CD4-positive, alpha-beta T cell treated with Interleukin-2 at 100 ng/mL for 4 hours (primary cell): ENCODE results near the gene LIN7C.
"Not testable (repeated sequence)": the region's sequence is repeated elsewhere in the genome, so short reads cannot be mapped to it uniquely, and the experiment has no call there.

Source experiments
- DNase-seq: peaks from one replicate; pipeline ENCODE4 v3.0.0-alpha.2; 2020; ENCODE audit warnings: low spot score

LIN7C gene

GRCh38 chr11:27506200-27507182, at the start of gene LIN7C:
Gene LIN7C (minus strand): TSS chr11:27506769. CDS start chr11:27506752, 17 bp downstream.
- DNase-seq: peak; percentile 97

DNA sequence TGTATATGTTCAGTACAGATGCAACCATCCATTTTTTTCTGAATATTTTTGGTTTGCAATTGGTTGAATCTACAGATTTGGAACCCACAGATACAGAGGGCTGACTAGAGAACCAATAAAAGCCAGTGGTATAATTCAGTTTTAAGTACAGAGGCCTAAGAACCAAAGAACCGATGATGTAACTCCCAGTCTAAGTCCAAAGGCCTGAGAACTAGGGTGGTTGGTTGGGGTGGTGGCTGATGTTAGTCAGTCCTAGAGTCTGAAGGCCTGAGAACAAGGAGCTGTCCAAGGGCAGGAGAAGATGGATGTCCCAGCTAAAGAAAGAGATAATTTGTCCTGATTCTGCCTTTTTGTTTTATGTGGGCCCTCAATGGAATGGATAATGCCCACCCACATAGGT, 48.7 kb upstream of the LIN7C start:
- DNase-seq: no peak

- DNase-seq: no peak
These were observed 46.6 kb upstream of the LIN7C start for GRCh38 chr11:27553186-27553585.

DNA sequence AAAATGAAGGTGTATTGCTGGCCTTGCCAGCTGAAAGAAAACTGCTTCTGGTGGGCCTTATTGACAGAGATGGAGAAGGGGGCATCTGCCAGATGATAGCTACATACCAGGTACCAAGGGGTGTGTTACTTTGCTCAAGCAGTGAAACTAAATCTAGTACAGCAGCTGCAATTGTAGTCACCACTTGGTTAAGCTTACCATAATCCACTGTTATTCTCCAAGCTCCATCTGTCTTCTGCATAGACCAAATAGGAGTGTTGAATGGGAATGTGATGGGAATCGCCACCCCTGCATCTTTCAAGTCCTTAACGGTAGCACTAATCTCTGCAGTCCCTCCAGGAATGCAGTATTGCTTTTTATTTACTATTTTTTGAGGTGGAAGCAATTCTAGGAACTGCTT, 45.8 kb upstream of the LIN7C start:
- no peak for DNase-seq

GRCh38 chr11:27551127-27551526, 44.6 kb upstream of the LIN7C start:
- DNase-seq: no peak

- no peak for DNase-seq
These were observed 39.4 kb upstream of the LIN7C start for GRCh38 chr11:27545946-27546345.

- DNase-seq: no peak
These were observed 38.5 kb upstream of the LIN7C start for GRCh38 chr11:27545035-27545434.

GRCh38 chr11:27541790-27542189, 35.2 kb upstream of the LIN7C start:
- DNase-seq: no peak

GRCh38 chr11:27540051-27540450, 33.5 kb upstream of the LIN7C start:
- no peak for DNase-seq

DNA sequence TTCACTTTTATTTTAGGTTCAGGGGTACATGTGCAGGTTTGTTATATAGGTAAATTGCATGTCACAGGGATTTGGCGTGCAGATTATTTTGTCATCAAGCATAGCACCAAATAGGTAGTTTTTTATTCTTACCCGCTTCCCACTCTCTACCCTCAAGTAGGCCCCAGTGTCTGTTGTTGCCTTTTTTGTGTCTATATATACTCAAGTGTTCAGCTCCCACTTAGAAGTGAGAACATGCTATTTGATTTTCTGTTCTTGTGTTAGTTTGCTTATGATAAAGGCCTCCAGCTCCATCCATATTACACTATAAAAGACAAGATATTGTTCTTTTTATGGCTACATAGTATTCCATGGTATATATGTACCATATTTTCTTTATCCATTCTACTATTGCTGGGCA, 28.5 kb upstream of the LIN7C start:
- DNase-seq: no peak

- DNase-seq: no peak
These were observed 26.2 kb upstream of the LIN7C start for GRCh38 chr11:27532652-27533325.

DNA sequence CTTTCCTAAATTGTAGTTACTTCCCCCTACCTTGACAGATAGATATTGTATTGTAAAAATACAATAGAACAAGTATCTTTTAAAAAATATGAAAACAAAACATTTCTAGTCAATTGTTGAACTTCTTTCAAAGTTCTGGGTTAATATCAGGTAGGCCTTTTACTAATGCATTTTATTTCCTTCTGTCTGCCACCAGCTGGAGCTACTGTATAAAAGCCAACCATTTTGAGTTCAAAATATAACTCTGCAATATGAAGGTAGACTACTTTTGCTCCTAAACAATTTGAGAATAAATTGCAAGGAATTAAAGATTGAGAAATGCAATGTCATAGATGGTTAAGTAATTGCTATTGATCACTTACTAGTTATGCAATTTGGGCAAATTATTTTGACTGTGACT, 22.1 kb upstream of the LIN7C start:
- DNase-seq: no peak

DNA sequence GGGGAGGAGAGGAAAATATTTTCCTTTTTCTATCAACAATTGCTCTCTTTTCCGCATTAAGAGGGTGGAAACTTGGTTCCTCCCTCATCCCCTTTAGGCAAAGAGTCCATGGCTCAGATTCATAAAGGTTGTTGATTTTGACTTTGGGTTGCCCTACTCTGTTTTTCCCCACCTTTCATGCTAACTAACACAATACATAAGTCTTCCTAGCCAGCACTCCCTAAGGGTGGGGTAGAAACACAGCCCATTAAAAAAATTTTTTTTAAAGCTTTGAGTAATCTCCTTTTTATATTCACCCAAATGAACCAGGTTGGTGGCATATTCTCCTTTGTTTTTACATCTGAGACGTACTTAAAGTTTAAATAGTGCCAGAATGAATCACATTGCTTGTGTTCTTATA, 20.0 kb upstream of the LIN7C start:
- DNase-seq: no peak

- no peak for DNase-seq
These were observed 19.4 kb upstream of the LIN7C start for GRCh38 chr11:27525824-27526516.

- DNase-seq: no peak
These were observed 17.6 kb upstream of the LIN7C start for GRCh38 chr11:27524155-27524554.

DNA sequence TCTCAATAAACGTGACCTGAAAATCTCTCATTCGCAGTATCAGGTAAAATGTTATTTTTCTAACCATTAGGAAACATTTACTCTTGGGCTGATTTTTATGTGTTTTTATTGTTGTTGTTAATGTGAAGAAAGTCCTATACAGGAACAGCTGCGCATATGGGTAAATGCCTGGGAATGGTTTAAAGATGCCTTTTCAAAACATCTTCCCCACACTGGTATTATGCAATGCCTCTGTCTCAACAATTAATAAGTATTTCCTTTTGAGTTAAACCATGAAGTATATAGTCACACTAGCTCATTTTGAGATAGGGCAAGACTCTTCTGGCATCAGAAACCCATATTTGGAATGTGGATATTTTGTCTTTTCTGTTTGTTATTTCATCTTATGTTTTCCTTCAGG, 13.7 kb upstream of the LIN7C start:
- DNase-seq: no peak

- no peak for DNase-seq
These were observed 11.9 kb upstream of the LIN7C start for GRCh38 chr11:27518518-27518917.

GRCh38 chr11:27517490-27517889, 10.9 kb upstream of the LIN7C start:
- not testable (repeated sequence) for DNase-seq

DNA sequence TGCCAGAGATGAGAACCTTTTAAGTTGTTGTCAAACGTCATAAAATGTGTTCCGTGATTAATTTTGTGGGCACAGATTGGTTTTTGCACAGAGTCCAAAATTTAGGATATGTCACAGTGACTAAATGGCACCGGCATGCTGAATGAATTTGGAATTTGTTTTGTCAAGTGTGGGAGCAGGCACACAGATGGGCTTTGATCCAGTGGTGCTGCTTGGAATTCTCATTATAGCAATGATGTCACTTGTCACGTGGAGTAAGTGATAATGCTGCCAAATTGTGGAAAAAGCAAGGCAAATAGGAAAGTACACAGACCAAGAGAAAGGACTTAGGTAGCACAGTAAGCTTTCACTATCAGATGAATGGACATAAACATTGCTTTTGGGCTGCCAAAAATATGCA, 8.0 kb upstream of the LIN7C start:
- DNase-seq: no peak

- no peak for DNase-seq
These were observed 7.5 kb upstream of the LIN7C start for GRCh38 chr11:27514076-27514475.

GRCh38 chr11:27513389-27513788, 6.8 kb upstream of the LIN7C start:
- no peak for DNase-seq

DNA sequence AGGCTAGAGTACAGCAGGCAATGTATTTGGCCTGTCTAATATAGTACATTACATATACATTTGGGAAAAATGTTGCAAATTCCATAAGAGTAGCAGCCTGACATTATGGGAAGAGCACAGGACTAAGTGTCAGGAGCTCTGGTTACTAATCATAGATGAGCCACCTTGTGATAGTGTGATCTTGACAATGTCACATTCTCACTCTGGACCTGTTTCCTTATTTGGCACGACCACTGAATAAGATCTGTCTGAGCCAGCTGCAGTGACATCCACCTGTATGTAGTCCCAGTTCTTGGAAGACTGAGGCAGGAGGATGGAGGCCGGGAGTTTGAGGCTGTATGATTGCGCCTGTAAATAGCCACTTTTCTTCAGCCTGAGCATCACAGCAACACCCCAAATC, 5.7 kb upstream of the LIN7C start:
- no peak for DNase-seq

GRCh38 chr11:27509908-27510307, 3.3 kb upstream of the LIN7C start:
- DNase-seq: no peak
